ENCODE results near the gene KRT76. TPM values are rescaled to one million over a fixed set of nuclear protein-coding genes. Genes with fewer than 3 reads are reported as not detected.

KRT76 gene
- total RNA-seq, 4 donors from 2014 or later: not detected

DNA sequence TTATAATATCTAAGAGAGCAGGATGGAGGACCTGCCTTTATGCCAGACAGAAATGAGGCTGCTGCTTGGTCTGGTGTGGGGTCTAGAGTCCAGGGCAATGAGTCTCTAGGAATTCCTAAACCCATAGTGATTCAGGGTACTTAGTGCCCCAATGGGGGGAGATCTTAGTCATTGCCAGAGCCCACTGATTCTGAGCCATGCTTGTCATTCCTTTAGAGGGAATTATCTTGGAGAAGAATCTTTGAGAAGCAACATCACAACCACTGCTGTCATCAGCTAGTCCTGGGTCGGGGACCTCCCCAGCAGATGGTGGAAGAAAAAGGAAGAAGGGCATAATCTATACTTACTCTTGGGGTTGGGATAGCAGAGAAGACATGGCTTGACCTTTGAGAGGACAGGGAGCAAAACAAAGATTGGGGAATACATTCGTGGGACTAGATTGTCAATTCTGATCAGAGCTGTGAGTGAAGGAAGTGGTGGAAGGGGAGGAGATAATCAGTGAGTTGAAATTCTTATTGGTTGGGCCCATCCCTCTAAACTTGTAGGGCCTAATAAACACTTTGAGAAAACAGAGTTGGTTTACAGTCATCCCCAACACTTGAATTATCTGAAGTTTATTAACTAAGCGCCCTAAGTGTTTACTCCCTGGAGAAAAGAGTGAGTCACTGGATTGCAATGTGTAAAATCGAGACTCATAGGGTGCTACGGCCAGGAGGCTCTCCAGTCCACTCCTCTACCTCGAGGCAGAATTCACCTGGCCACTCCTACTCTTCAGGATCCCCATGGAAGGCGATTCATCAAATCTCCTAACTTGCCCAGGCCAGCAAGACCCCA is 21.7 kb upstream of the KRT76 start:
- peaks cover 0 to 4% (median 0%) of the 10 kb centered on the region in 4 donors for H3K27me3 ChIP-seq
- intact Hi-C loops (cut with DNase I): no loop called here
- DNase-seq (ENCODE audit: extremely low spot score): no peak
- WGBS: 65% methylated on average over 5 of the region's 7 CpGs
- TF ChIP-seq POLR2AphosphoS5 (IDR thresholded peaks at IDR 0.05) (no peak), EP300 (IDR thresholded peaks at IDR 0.05) (no peak), POLR2A (IDR thresholded peaks at IDR 0.05; ENCODE audit: low read depth) (no peak)
- TF ChIP-seq, protein P1, sequence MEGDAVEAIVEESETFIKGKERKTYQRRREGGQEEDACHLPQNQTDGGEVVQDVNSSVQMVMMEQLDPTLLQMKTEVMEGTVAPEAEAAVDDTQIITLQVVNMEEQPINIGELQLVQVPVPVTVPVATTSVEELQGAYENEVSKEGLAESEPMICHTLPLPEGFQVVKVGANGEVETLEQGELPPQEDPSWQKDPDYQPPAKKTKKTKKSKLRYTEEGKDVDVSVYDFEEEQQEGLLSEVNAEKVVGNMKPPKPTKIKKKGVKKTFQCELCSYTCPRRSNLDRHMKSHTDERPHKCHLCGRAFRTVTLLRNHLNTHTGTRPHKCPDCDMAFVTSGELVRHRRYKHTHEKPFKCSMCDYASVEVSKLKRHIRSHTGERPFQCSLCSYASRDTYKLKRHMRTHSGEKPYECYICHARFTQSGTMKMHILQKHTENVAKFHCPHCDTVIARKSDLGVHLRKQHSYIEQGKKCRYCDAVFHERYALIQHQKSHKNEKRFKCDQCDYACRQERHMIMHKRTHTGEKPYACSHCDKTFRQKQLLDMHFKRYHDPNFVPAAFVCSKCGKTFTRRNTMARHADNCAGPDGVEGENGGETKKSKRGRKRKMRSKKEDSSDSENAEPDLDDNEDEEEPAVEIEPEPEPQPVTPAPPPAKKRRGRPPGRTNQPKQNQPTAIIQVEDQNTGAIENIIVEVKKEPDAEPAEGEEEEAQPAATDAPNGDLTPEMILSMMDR (IDR thresholded peaks at IDR 0.05): no peak
- no peaks in the 10 kb centered on the region for H3K9me3 ChIP-seq
- no peak overlapping the region for H3K27ac ChIP-seq (replicated peaks in 1 of 4)
- no peak overlapping the region for H3K4me3 ChIP-seq
- H3K36me3 ChIP-seq: no peaks in the 10 kb centered on the region
- peaks cover 0 to 9% (median 4%) of the 10 kb centered on the region in 4 donors for H3K4me1 ChIP-seq

DNA sequence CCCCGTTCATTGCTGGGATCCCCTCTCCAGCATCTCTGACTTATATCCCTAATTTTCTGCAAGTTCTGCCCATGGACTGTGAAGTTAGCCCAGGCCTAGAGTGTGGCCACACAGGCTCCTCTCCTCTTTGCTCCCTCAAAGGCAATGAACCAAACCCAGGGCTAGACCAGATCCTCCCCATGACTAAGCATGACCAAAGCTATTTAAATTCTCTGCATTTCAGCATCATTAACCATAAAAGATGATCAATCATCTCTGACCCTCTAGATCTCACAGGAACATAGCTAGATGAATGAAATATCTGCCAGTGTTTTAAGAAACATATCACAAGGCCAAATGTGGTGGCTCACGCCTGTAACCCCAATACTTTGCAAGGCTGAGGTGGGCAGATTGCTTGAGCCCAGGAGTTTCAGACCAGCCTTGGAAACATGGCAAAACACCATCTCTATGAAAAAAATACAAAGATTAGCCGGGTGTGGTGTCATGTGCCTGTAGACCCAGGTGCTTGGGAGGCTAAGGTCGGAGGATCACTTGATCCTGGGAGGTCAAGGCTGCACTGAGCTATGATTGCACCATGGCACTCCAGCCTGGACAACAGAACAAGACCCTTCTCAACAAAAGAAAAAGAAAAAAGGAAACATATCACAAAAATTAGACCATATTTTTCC is 21.0 kb upstream of the KRT76 start:
- H3K36me3 ChIP-seq: no peaks in the 10 kb centered on the region
- peaks cover 0 to 7% (median 0%) of the 10 kb centered on the region in 4 donors for H3K27me3 ChIP-seq
- H3K4me3 ChIP-seq: no peak overlapping the region
- H3K27ac ChIP-seq (replicated peaks in 1 of 4): no peak overlapping the region
- H3K9me3 ChIP-seq: no peaks in the 10 kb centered on the region
- DNase-seq (ENCODE audit: extremely low spot score): no peak
- intact Hi-C loops (cut with DNase I): no loop called here
- 87% methylated on average over 4 of the region's 4 CpGs for WGBS
- TF ChIP-seq POLR2AphosphoS5 (IDR thresholded peaks at IDR 0.05) (no peak), EP300 (IDR thresholded peaks at IDR 0.05) (no peak), POLR2A (IDR thresholded peaks at IDR 0.05; ENCODE audit: low read depth) (no peak)
- TF ChIP-seq, protein P1 (IDR thresholded peaks at IDR 0.05): no peak
- peaks cover 0 to 9% (median 3%) of the 10 kb centered on the region in 4 donors for H3K4me1 ChIP-seq

GRCh38 chr12:52797529-52797894 is 20.4 kb upstream of the KRT76 start:
- no peak for DNase-seq (ENCODE audit: extremely low spot score)
- TF ChIP-seq EP300 (IDR thresholded peaks at IDR 0.05) (no peak), POLR2A (IDR thresholded peaks at IDR 0.05; ENCODE audit: low read depth) (no peak), POLR2AphosphoS5 (IDR thresholded peaks at IDR 0.05) (no peak)
- TF ChIP-seq, protein P1 (IDR thresholded peaks at IDR 0.05): no peak
- no peaks in the 10 kb centered on the region for H3K9me3 ChIP-seq
- no peak overlapping the region for H3K27ac ChIP-seq (replicated peaks in 1 of 4)
- H3K36me3 ChIP-seq: no peaks in the 10 kb centered on the region
- peaks cover 0 to 14% (median 0%) of the 10 kb centered on the region in 4 donors for H3K27me3 ChIP-seq
- H3K4me3 ChIP-seq: no peak overlapping the region
- intact Hi-C loops (cut with DNase I): no loop called here
- peaks cover 0 to 9% (median 3%) of the 10 kb centered on the region in 4 donors for H3K4me1 ChIP-seq

DNA sequence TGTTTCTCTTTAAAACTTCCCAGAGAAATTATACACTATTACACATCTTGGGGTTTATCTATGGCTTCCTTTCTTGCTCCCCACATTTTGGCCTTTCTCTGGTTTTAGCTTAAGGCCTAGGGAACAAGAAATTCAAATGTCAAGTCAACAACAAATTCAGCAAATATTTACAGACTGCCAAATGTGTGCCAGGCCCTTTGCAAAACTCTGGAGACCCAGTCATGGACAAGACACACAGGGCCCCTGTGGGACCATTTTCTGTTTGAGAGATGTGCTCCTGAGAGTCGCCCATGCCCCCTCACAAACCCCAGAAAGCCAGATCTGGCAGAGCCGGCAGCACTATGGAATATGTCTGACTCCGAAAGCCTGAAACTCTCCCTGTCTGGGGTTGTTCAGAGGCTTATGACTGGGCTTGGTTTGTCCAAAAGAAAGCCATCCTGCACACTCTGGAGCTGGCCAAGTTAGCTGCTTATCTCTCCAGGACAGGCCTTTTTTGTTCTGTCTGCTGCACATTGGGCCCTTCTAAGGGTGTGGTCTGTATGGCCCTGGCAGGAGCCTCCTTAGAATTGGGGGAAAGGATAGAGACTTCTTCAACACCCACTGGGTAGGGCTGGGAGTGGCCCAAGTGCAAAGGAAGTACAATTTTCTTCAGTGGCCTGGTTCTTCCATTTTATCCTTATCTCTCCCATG is 19.8 kb upstream of the KRT76 start:
- intact Hi-C loops (cut with DNase I): no loop called here

More for the DNA sequence above, 19.8 kb upstream of the KRT76 start:
- DNase-seq (ENCODE audit: extremely low spot score): no peak
- H3K4me1 ChIP-seq: peaks cover 0 to 9% (median 3%) of the 10 kb centered on the region in 4 donors
- TF ChIP-seq POLR2AphosphoS5 (IDR thresholded peaks at IDR 0.05) (no peak), POLR2A (IDR thresholded peaks at IDR 0.05; ENCODE audit: low read depth) (no peak), EP300 (IDR thresholded peaks at IDR 0.05) (no peak)
- TF ChIP-seq, protein P1 (IDR thresholded peaks at IDR 0.05): no peak
- no peaks in the 10 kb centered on the region for H3K9me3 ChIP-seq
- no peaks in the 10 kb centered on the region for H3K36me3 ChIP-seq
- WGBS: 80% methylated on average over 1 of the region's 3 CpGs
- H3K4me3 ChIP-seq: no peak overlapping the region
- peaks cover 0 to 18% (median 0%) of the 10 kb centered on the region in 4 donors for H3K27me3 ChIP-seq
- H3K27ac ChIP-seq (replicated peaks in 1 of 4): no peak overlapping the region

All from esophagus muscularis mucosa (tissue), 4 donors.